Stimulated activated CD4-positive, alpha-beta T cell treated with anti-CD3 and anti-CD28 coated beads, Interleukin-1b, Interleukin-23, amount 100 ng/mL, for 24 hours (primary cell): ENCODE results near the gene ATP2A3.
"Not testable (repeated sequence)": the region's sequence is repeated elsewhere in the genome, so short reads cannot be mapped to it uniquely, and the experiment has no call there.

Source experiments
- DNase-seq, 4 experiments: peaks; one replicate each; pipeline ENCODE4 v3.0.0-alpha.2; 2020; ENCODE audit warnings: low read depth in 4 of 4, low spot score in 1 of 4

ATP2A3 gene

GRCh38 chr17:3992370-3992769 lies 28.1 kb upstream of the ATP2A3 start:
- no peak for DNase-seq

- DNase-seq = not testable (repeated sequence)
These were observed 27.5 kb upstream of the ATP2A3 start for GRCh38 chr17:3991699-3992098.

- DNase-seq = no peak
These were observed 26.3 kb upstream of the ATP2A3 start for GRCh38 chr17:3990386-3991127.

- no peak for DNase-seq
These were observed 25.0 kb upstream of the ATP2A3 start for GRCh38 chr17:3989041-3989886.

GRCh38 chr17:3988297-3989040 lies 24.2 kb upstream of the ATP2A3 start:
- DNase-seq = no peak

GRCh38 chr17:3986939-3987335 lies 22.7 kb upstream of the ATP2A3 start:
- no peak for DNase-seq

- DNase-seq = no peak
These were observed 22.2 kb upstream of the ATP2A3 start for GRCh38 chr17:3986270-3986938.

GRCh38 chr17:3985846-3986245 lies 21.6 kb upstream of the ATP2A3 start:
- DNase-seq = no peak

GRCh38 chr17:3983606-3984484 lies 19.6 kb upstream of the ATP2A3 start:
- no peak for DNase-seq

GRCh38 chr17:3982541-3983017 lies 18.3 kb upstream of the ATP2A3 start:
- DNase-seq = no peak

GRCh38 chr17:3982113-3982512 lies 17.9 kb upstream of the ATP2A3 start:
- no peak for DNase-seq

- DNase-seq = no peak
These were observed 17.2 kb upstream of the ATP2A3 start for GRCh38 chr17:3981455-3981854.

- no peak for DNase-seq
These were observed 16.3 kb upstream of the ATP2A3 start for GRCh38 chr17:3980381-3981014.

- DNase-seq = no peak
These were observed 15.0 kb upstream of the ATP2A3 start for GRCh38 chr17:3979290-3979611.

- no peak for DNase-seq
These were observed 14.4 kb upstream of the ATP2A3 start for GRCh38 chr17:3978421-3979289.

- no peak for DNase-seq
These were observed 13.2 kb upstream of the ATP2A3 start for GRCh38 chr17:3977387-3977786.

- DNase-seq = no peak
These were observed 12.5 kb upstream of the ATP2A3 start for GRCh38 chr17:3976675-3977171.

- DNase-seq = no peak
These were observed 10.7 kb upstream of the ATP2A3 start for GRCh38 chr17:3974980-3975379.
